B cell (primary cell): ENCODE results near the gene IL1RAPL1. TPM values are rescaled to one million over a fixed set of nuclear protein-coding genes. Genes with fewer than 3 reads are reported as not detected.
"Not testable (repeated sequence)": the region's sequence is repeated elsewhere in the genome, so short reads cannot be mapped to it uniquely, and the experiment has no call there.

Experiments
- ATAC-seq: fragments of 200-7000 bp; cut with Tn5 transposase; one replicate; pipeline ENCODE4 v1.10.0; 2021; ENCODE audit warnings: low read depth, mild to moderate bottlenecking, moderate number of reproducible peaks, moderate library complexity
- CTCF ChIA-PET: fragments of 350-600 bp; sonication (Branson Sonifier 250); formaldehyde crosslinking; loops from one replicate; lab custom pipeline; 2021; ENCODE audit warnings: antibody characterized with exemption, inconsistent platforms; lab: Charles Lee
- POLR2A ChIA-PET: fragments of 350-600 bp; sonication (Branson Sonifier 250); formaldehyde crosslinking; loops from one replicate; lab custom pipeline; 2021; ENCODE audit warnings: antibody characterized with exemption; lab: Charles Lee
- DNase-seq: peaks from one replicate; pipeline ENCODE4 v3.0.0; 2013
- H2AFZ ChIP-seq: 2 replicates; pipeline ENCODE4 v1.6.1; 2012; ENCODE audit warnings: mild to moderate bottlenecking, low read depth, low read length; ENCODE audit not compliant: insufficient read depth, poor library complexity, severe bottlenecking
- H3K27ac ChIP-seq, 2 donors: 1 replicate in 1 of 2; 2 replicates in 1 of 2; pipeline ENCODE4 v1.5.1; 2012 to 2013; ENCODE audit warnings: low read length in 2 of 2, mild to moderate bottlenecking in 2 of 2, moderate library complexity in 1 of 2
- H3K27me3 ChIP-seq, 4 experiments: fragments of 200-600 bp in 1 of 4; sonication (generic) in 1 of 4; replicated peaks in 1 of 4; 1 replicate in 2 of 4; 2 replicates in 2 of 4; pipeline versions ENCODE4 v1.6.1 to v1.7.0; 2013 to 2016; ENCODE audit warnings: low read length in 3 of 4, mild to moderate bottlenecking in 2 of 4, mixed read lengths in 1 of 4, moderate library complexity in 1 of 4; ENCODE audit not compliant: insufficient read depth in 4 of 4, control insufficient read depth in 3 of 4; ENCODE audit errors: control extremely low read depth in 1 of 4
- H3K36me3 ChIP-seq, 2 experiments: replicated peaks in 1 of 2; 1 replicate in 1 of 2; 2 replicates in 1 of 2; pipeline versions ENCODE4 v1.6.1 to v1.7.1; 2013; ENCODE audit warnings: low read length in 1 of 2; ENCODE audit not compliant: insufficient read depth in 2 of 2, control insufficient read depth in 1 of 2; ENCODE audit errors: control extremely low read depth in 1 of 2, extremely low read depth in 1 of 2
- H3K4me1 ChIP-seq, 2 donors: fragments of 200-600 bp in 1 of 2; sonication (generic) in 1 of 2; 1 replicate in 1 of 2; 2 replicates in 1 of 2; pipeline versions ENCODE4 v1.5.1 to v1.6.1; 2013 to 2017; ENCODE audit warnings: low read length in 2 of 2; ENCODE audit not compliant: control insufficient read depth in 2 of 2, insufficient read depth in 2 of 2
- H3K4me2 ChIP-seq: replicated peaks from 2 replicates; pipeline ENCODE3; 2012; ENCODE audit warnings: mild to moderate bottlenecking, low read depth, low read length; ENCODE audit not compliant: poor library complexity, severe bottlenecking
- H3K4me3 ChIP-seq, 5 experiments: fragments of 200-600 bp in 1 of 5; sonication (generic) in 1 of 5; 1 replicate in 3 of 5; 2 replicates in 2 of 5; pipeline versions ENCODE4 v1.5.1 to v1.7.0; 2011 to 2016; ENCODE audit warnings: low read length in 4 of 5, mild to moderate bottlenecking in 4 of 5, low read depth in 2 of 5, control low read depth in 1 of 5, moderate library complexity in 1 of 5; ENCODE audit not compliant: insufficient read depth in 1 of 5; ENCODE audit errors: control extremely low read depth in 1 of 5, extremely low read depth in 1 of 5
- H3K79me2 ChIP-seq: fragments of 200-600 bp; sonication (generic); one replicate; pipeline ENCODE4 v1.6.0; 2016; ENCODE audit warnings: low read length; ENCODE audit not compliant: control insufficient read depth, insufficient read depth
- H3K9ac ChIP-seq: fragments of 200-600 bp; sonication (generic); 2 replicates; pipeline ENCODE4 v1.6.1; 2017; ENCODE audit warnings: mild to moderate bottlenecking, low read length, moderate library complexity
- H3K9me3 ChIP-seq, 3 donors: one replicate each; pipeline versions ENCODE4 v1.6.1 to v1.7.1; 2013; ENCODE audit warnings: low read length in 2 of 3; ENCODE audit not compliant: control insufficient read depth in 2 of 3, insufficient read depth in 1 of 3; ENCODE audit errors: control extremely low read depth in 1 of 3
- H4K20me1 ChIP-seq: 2 replicates; pipeline ENCODE4 v1.6.0; 2012; ENCODE audit warnings: mild to moderate bottlenecking, low read length; ENCODE audit not compliant: insufficient read depth, control insufficient read depth, poor library complexity, severe bottlenecking
- H3K27ac Mint-ChIP-seq: one replicate; pipeline ENCODE4 v1.8.0; 2021; ENCODE audit warnings: mixed read lengths
- H3K27me3 Mint-ChIP-seq: one replicate; pipeline ENCODE4 v1.8.0; 2021; ENCODE audit warnings: mixed read lengths
- H3K4me1 Mint-ChIP-seq: one replicate; pipeline ENCODE4 v1.8.0; 2021; ENCODE audit warnings: mixed read lengths
- H3K4me3 Mint-ChIP-seq: one replicate; pipeline ENCODE4 v1.8.0; 2021; ENCODE audit warnings: mixed read lengths
- H3K9me3 Mint-ChIP-seq: one replicate; pipeline ENCODE4 v1.8.0; 2022; ENCODE audit warnings: mixed read lengths; ENCODE audit not compliant: insufficient read depth
- EZH2 ChIP-seq: IDR thresholded peaks from 2 replicates; pipeline ENCODE4 v1.6.1; 2012; ENCODE audit warnings: borderline replicate concordance, low read depth, mild to moderate bottlenecking, moderate library complexity, low read length; ENCODE audit not compliant: insufficient read depth, poor library complexity, severe bottlenecking
- WGBS: methylation state at CpG from one replicate; pipeline ENCODE4 v1.1.5; 2013; ENCODE audit warnings: missing lambda C conversion rate; ENCODE audit not compliant: insufficient coverage; 5-methylcytosine and 5-hydroxymethylcytosine counted together
- intact Hi-C: fragments of 100-400 bp; cut with micrococcal nuclease; formaldehyde crosslinking; loops from one replicate; pipeline ENCODE4 v1.10.0; 2022
- polyA plus RNA-seq: library from polyadenylated mRNA; depleted of rRNA; stranded (reverse); fragments of >200 nt; gene quantifications from 2 replicates; pipeline ENCODE4 v1.2.3, GENCODE V29; 2012
- total RNA-seq, 2 donors: library from RNA; stranded (reverse); fragments of 120-200 nt in 1 of 2; gene quantifications; 1 replicate in 1 of 2; 2 replicates in 1 of 2; pipeline versions ENCODE4 v1.2.3 to v1.2.4, GENCODE V29; 2013 to 2022
- TF ChIP-seq, protein P1 (sequence below): fragments of 200-600 bp; IDR thresholded peaks from one replicate; pipeline ENCODE4 v1.8.0; 2022; ENCODE audit warnings: antibody characterized with exemption, mild to moderate bottlenecking

IL1RAPL1 gene
- total and polyA plus RNA-seq, 2 donors (not counting 1 experiment from before 2014, with no cell fraction given): not detected

DNA sequence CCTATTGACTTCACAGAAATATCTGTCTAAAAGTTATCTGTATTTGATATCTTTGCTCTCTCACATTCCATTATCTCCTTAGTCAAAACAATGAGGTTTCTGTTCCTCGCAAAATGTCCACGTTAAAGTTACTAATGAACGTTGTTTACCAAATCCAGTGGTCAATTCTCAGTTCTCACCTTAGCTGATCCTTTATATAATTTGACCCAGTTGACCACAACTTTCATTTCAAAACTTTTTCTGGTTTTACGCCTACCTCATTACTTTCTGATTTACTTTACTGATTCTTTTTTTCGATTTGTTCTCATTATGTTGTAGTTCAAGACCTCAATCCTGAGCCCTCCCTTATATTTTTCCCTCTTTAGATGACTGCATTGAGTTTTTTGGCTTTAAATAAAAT, 186.6 kb downstream of the IL1RAPL1 start:
- no peaks in the 10 kb centered on the region for H3K27me3 ChIP-seq
- intact Hi-C loops: no loop called here
- H3K9ac ChIP-seq: no peak overlapping the region
- ATAC-seq (no peak), DNase-seq (no peak)
- TF ChIP-seq, protein P1, sequence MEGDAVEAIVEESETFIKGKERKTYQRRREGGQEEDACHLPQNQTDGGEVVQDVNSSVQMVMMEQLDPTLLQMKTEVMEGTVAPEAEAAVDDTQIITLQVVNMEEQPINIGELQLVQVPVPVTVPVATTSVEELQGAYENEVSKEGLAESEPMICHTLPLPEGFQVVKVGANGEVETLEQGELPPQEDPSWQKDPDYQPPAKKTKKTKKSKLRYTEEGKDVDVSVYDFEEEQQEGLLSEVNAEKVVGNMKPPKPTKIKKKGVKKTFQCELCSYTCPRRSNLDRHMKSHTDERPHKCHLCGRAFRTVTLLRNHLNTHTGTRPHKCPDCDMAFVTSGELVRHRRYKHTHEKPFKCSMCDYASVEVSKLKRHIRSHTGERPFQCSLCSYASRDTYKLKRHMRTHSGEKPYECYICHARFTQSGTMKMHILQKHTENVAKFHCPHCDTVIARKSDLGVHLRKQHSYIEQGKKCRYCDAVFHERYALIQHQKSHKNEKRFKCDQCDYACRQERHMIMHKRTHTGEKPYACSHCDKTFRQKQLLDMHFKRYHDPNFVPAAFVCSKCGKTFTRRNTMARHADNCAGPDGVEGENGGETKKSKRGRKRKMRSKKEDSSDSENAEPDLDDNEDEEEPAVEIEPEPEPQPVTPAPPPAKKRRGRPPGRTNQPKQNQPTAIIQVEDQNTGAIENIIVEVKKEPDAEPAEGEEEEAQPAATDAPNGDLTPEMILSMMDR: no peak
- no peaks in the 10 kb centered on the region for H3K9me3 ChIP-seq
- no peaks in the 10 kb centered on the region for H3K4me1 ChIP-seq
- no CpG with 5 or more reads among the region's 5 CpGs for WGBS
- Mint-ChIP-seq H3K27ac (no peak overlapping the region), H3K9me3 (no peaks in the 10 kb centered on the region), H3K4me3 (no peak overlapping the region), H3K27me3 (no peaks in the 10 kb centered on the region), H3K4me1 (no peaks in the 10 kb centered on the region)
- no peak overlapping the region for H3K4me3 ChIP-seq
- no peaks in the 10 kb centered on the region for H3K36me3 ChIP-seq
- no peaks in the 10 kb centered on the region for H3K79me2 ChIP-seq
- no peak overlapping the region for H2AFZ ChIP-seq
- no peak overlapping the region for H3K27ac ChIP-seq
- H3K4me2 ChIP-seq: no peak overlapping the region
- ChIA-PET POLR2A (no interaction called here), CTCF (no interaction called here)
- no peaks in the 10 kb centered on the region for H4K20me1 ChIP-seq

DNA sequence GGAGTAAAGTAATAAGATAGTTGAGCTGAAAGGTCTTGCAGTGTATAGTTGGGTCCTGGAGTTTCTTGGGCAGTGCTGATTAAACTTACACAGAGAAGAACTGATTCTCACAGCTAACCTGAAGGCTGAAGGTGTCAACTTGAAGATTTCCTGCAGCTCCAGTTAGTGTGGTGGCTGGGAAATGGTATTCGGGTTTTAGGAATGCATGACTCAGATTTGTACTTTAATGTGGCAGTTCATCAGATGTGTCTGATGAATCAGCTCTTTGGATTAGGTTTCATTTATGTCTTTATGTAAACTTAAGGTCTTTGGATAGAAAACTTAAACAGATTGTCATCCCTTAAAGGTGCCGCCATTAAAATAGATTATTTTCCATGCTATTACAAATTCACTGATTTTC, 200.0 kb downstream of the IL1RAPL1 start:
- no peaks in the 10 kb centered on the region for H3K36me3 ChIP-seq
- no peak overlapping the region for H3K4me2 ChIP-seq
- no peak overlapping the region for H3K9ac ChIP-seq
- CTCF ChIA-PET: no interaction called here
- WGBS: 88% methylated on average over 1 of the region's 2 CpGs
- Mint-ChIP-seq H3K27me3 (no peaks in the 10 kb centered on the region), H3K9me3 (peaks cover 2% of the 10 kb centered on the region), H3K27ac (no peak overlapping the region), H3K4me1 (no peaks in the 10 kb centered on the region), H3K4me3 (no peak overlapping the region)
- H3K79me2 ChIP-seq: no peaks in the 10 kb centered on the region
- POLR2A ChIA-PET: no interaction called here
- no peaks in the 10 kb centered on the region for H3K4me1 ChIP-seq
- no peak overlapping the region for H3K4me3 ChIP-seq
- H2AFZ ChIP-seq: no peak overlapping the region
- TF ChIP-seq EZH2: no peak
- TF ChIP-seq, protein P1: no peak
- intact Hi-C loops: no loop called here
- H3K27ac ChIP-seq: no peak overlapping the region
- H3K27me3 ChIP-seq: no peaks in the 10 kb centered on the region
- no peaks in the 10 kb centered on the region for H4K20me1 ChIP-seq
- ATAC-seq (no peak), DNase-seq (no peak)
- no peaks in the 10 kb centered on the region for H3K9me3 ChIP-seq

DNA sequence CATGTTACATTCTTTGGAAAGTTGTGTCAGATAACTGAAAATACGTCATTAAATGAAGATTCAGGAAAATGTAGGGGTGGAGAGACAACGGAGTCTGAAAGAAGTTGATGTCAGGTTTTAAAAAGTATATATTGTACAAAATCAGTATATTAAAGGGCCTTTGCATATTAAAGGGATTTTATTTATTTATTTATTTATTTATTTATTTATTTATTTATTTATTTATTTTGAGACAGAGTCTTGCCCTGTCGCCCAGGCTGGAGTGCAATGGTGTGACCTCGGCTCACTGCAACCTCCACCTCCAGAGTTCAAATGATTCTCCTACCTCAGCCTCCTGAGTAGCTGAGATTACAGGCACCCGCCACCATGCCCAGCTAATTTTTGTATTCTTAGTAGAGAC, 213.4 kb downstream of the IL1RAPL1 start:
- POLR2A ChIA-PET, H3K4me1 ChIP-seq, H3K36me3 ChIP-seq, H3K4me1 Mint-ChIP-seq, H3K79me2 ChIP-seq, H2AFZ ChIP-seq, intact Hi-C loops, H3K9me3 ChIP-seq, H3K27ac Mint-ChIP-seq, H3K27me3 Mint-ChIP-seq, H3K27me3 ChIP-seq, H3K4me2 ChIP-seq, CTCF ChIA-PET, DNase-seq, H4K20me1 ChIP-seq, H3K4me3 Mint-ChIP-seq, ATAC-seq, H3K9ac ChIP-seq, H3K4me3 ChIP-seq, H3K27ac ChIP-seq: not testable (repeated sequence)
- peaks cover 10% of the 10 kb centered on the region for H3K9me3 Mint-ChIP-seq
- no CpG with 5 or more reads among the region's 5 CpGs for WGBS
